Right lobe of liver (tissue), 4 donors: ENCODE measurements around the gene IGFALS.
A peak's percentile ranks its signal among the peaks of the same experiment; 100 is the strongest.

Source experiments
- POLR2A ChIP-seq: fragments of 450-650 bp; IDR thresholded peaks from one replicate; pipeline ENCODE4 v1.6.1; 2017; ENCODE audit warnings: antibody characterized with exemption, mild to moderate bottlenecking
- TF ChIP-seq, protein P1 (sequence below), 4 donors: fragments of 200-600 bp in 3 of 4; fragments of 450-650 bp in 1 of 4; IDR thresholded peaks; one replicate each; pipeline versions ENCODE4 v1.5.1 to v1.8.0; 2016 to 2022; ENCODE audit warnings: antibody characterized with exemption in 4 of 4, mild to moderate bottlenecking in 2 of 4
- donor health status: DM: no; HTN: no; CAD: no.
- donor health status: DM: no; HTN: no; CAD: no.
- donor health status: DM: no; HTN: yes; CAD: no.

DNA sequence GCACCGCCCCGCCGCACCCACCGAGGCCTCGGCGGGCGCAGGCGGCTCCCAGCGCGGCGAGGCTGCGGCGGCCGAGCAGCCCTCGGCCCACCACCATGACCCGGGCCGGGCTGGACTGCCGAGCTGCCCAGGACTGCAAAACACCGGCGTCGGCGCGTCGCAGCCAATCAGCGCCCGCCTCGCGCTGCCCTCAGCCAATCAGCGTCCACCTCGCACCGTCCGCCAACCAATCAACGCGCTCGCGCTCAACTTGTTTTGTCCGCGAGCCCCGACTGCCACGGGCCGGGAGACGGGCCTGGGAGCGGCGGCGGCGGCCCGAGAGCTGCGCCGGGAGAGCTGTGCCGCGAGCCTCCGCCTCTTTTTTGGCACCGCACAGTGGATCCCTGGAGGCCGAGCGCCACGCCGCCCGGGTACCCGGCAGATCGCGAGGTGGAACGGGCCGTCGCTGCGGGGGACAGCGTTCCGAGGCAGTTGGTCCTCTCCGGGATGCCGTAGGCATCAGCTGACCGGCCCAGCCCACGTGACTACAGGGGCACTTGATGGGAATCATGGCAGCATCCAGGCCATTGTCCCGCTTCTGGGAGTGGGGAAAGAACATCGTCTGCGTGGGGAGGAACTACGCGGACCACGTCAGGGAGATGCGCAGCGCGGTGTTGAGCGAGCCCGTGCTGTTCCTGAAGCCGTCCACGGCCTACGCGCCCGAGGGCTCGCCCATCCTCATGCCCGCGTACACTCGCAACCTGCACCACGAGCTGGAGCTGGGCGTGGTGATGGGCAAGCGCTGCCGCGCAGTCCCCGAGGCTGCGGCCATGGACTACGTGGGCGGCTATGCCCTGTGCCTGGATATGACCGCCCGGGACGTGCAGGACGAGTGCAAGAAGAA, 33.4 kb upstream of the IGFALS start, which contains the start of the genes FAHD1 and HAGH:
- TF ChIP-seq, protein P1, sequence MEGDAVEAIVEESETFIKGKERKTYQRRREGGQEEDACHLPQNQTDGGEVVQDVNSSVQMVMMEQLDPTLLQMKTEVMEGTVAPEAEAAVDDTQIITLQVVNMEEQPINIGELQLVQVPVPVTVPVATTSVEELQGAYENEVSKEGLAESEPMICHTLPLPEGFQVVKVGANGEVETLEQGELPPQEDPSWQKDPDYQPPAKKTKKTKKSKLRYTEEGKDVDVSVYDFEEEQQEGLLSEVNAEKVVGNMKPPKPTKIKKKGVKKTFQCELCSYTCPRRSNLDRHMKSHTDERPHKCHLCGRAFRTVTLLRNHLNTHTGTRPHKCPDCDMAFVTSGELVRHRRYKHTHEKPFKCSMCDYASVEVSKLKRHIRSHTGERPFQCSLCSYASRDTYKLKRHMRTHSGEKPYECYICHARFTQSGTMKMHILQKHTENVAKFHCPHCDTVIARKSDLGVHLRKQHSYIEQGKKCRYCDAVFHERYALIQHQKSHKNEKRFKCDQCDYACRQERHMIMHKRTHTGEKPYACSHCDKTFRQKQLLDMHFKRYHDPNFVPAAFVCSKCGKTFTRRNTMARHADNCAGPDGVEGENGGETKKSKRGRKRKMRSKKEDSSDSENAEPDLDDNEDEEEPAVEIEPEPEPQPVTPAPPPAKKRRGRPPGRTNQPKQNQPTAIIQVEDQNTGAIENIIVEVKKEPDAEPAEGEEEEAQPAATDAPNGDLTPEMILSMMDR (IDR thresholded peaks at IDR 0.05) = no peak
- TF ChIP-seq POLR2A = peak; percentile 26
